ENCODE results near the gene ARHGAP9.

DNA sequence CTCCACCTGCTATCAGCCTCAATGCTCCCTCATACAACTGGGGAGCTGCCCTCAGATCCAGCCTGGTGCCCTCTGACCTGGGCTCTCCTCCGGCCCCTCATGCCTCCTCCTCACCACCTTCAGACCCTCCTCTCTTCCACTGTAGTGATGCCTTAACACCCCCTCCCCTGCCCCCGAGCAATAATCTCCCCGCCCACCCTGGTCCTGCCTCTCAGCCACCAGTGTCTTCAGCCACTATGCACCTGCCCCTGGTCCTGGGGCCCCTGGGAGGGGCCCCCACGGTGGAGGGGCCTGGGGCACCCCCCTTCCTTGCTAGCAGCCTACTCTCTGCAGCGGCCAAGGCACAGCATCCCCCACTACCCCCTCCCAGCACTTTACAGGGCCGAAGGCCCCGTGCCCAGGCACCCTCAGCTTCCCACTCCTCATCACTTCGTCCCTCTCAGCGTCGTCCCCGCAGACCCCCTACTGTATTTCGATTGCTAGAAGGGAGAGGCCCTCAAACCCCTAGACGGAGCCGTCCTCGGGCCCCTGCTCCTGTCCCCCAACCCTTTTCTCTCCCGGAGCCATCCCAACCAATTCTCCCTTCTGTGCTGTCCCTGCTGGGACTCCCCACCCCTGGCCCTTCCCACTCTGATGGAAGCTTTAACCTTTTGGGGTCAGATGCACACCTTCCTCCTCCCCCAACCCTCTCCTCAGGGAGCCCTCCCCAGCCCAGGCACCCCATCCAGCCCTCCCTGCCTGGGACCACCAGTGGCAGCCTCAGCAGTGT lies 46.1 kb upstream of the ARHGAP9 start:
- TF ChIP-seq, protein P1, sequence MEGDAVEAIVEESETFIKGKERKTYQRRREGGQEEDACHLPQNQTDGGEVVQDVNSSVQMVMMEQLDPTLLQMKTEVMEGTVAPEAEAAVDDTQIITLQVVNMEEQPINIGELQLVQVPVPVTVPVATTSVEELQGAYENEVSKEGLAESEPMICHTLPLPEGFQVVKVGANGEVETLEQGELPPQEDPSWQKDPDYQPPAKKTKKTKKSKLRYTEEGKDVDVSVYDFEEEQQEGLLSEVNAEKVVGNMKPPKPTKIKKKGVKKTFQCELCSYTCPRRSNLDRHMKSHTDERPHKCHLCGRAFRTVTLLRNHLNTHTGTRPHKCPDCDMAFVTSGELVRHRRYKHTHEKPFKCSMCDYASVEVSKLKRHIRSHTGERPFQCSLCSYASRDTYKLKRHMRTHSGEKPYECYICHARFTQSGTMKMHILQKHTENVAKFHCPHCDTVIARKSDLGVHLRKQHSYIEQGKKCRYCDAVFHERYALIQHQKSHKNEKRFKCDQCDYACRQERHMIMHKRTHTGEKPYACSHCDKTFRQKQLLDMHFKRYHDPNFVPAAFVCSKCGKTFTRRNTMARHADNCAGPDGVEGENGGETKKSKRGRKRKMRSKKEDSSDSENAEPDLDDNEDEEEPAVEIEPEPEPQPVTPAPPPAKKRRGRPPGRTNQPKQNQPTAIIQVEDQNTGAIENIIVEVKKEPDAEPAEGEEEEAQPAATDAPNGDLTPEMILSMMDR (IDR thresholded peaks at IDR 0.05): no peak
- TF ChIP-seq POLR2A (IDR thresholded peaks at IDR 0.05) (no peak), EP300 (IDR thresholded peaks at IDR 0.05) (no peak), POLR2AphosphoS5 (IDR thresholded peaks at IDR 0.05) (no peak)

Measured in suprapubic skin (tissue), 4 donors.